Neural progenitor cell (in vitro differentiated cells): ENCODE data around the gene ESRRB.

Experiments used
- CTCF ChIP-seq: fragments of 200-600 bp; sonication (generic); IDR thresholded peaks from 2 replicates; pipeline ENCODE4 v1.5.1; 2017; ENCODE audit warnings: antibody characterized with exemption, mild to moderate bottlenecking
- EZH2 ChIP-seq: fragments of 200-600 bp; sonication (generic); IDR thresholded peaks from 2 replicates; pipeline ENCODE4 v1.6.1; 2017; ENCODE audit warnings: antibody characterized with exemption, mild to moderate bottlenecking, moderate library complexity
- EZH2phosphoT487 ChIP-seq: fragments of 200-600 bp; sonication (generic); IDR thresholded peaks from 2 replicates; pipeline ENCODE4 v1.6.1; 2017; ENCODE audit warnings: antibody characterized with exemption

DNA sequence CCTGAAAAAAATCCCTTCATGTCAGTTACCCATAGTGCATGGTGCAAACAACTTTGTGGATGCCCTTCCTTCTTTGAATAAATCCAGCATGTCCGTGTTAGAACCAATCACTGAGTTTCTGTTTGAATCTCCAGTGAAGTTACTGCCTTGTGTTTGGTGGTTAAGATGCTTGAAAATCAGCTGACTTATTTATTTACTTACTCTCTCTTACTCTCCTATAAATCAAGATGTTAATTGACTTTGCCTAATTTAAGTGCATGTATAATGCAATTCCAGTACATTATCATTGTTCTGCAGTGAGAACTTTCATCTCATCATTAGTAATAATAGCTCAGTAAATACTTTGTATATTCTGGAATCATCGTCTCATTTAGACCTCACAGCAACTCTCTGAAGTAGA, 114.2 kb downstream of the ESRRB start:
- TF ChIP-seq EZH2 (no peak), CTCF (no peak), EZH2phosphoT487 (no peak)
